ENCODE results near the gene STRC.
"Not testable (repeated sequence)": the region's sequence is repeated elsewhere in the genome, so short reads cannot be mapped to it uniquely, and the experiment has no call there.

Gene STRC

GRCh38 chr15:43562753-43563152 lies 55.8 kb downstream of the STRC start:
- DNase-seq = not testable (repeated sequence)

DNA sequence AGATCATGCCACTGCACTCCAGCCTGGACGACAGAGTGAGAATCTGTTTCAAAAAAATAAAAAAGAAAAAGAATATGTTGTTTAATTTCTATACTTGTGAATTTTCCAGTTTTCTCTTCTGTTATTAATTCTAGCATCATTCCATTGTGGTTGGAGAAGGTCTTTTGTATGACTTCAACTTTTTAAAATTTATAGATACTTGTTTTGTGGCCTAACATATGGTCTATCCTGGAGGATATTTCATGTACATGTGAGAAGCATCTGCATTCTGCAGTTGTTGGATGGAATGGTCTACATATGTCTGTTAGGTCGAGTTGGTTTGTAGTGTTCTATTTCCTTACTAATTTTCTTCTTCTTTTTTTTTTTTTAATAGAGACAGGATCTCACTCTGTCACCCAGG lies 65.6 kb downstream of the STRC start:
- no peak for DNase-seq

DNA sequence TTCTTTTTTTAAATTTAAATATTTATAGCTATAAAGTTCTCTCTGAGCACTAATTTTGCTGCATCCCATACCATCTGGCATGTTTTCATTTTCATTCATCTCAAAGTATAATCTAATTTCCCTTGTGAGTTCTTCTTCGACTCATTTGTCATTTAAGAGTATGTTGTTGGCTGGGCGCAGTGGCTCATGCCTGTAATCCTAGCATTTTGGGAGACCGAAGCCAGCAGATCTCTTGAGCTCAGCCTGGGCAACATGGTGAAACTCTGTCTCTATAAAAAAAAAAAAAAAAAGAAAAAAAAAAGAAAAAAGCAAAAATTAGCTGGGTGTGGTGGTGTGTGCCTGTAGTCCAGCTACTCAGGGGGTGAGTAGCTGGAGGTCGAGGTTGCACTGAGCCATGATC lies 66.3 kb downstream of the STRC start:
- DNase-seq = no peak

GRCh38 chr15:43550527-43551363 lies 67.9 kb downstream of the STRC start:
- DNase-seq = no peak

Data from CD4-positive, alpha-beta T cell treated with Interferon gamma for 1 hour (primary cell).